ENCODE measurements around the gene PBRM1.

DNA sequence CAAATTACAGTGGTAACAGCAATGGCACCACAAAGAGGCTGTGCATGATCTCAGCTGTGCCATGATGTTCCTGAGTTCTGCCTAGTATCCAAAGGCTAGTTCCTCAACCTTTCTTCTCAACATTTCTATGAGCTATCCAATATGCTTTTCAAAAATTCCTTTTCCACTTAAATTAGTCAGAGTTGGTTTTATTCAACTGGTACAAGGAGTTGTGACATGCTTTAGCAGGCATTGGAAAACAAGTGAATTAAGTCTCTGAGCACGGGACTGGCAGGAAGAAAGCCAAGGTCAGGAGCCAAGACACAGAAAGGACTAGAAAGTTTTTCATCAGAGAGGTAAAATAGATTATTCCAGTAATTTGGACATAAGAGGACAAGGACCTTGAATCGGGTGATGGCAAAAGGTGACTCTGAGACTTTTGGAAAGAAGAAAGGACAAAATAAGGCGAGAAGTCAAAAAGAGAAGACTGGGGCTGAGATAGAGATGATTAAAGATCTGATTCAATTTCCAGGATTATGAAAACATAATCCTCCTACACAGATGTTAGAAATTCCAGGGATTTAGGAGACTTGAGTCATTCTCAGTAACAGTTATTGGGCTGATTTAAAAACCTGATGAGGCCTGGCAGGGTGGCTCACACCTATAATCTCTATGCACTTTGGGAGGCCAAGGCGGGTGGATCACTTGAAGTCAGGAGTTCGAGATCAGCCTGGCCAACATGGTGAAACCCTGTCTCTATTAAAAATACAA lies 36.1 kb downstream of the PBRM1 start:
- TF ChIP-seq TAF1 (IDR thresholded peaks at IDR 0.05; ENCODE audit: low read depth) (no peak), EP300 (IDR thresholded peaks at IDR 0.05; ENCODE audit: borderline replicate concordance) (no peak), RAD21 (IDR thresholded peaks at IDR 0.05; ENCODE audit: low read depth) (no peak)
